H1 (cell line): ENCODE data around the gene GSTA2. TPM values are rescaled to one million over a fixed set of nuclear protein-coding genes. Genes with fewer than 3 reads are reported as not detected.

Experiments used
- CTCF ChIA-PET: fragments of 300-600 bp; sonication (Branson Sonifier 250); formaldehyde crosslinking; loops from one replicate; lab custom pipeline; 2021; ENCODE audit not compliant: partially characterized antibody; lab: Charles Lee
- POLR2A ChIA-PET: fragments of 300-600 bp; sonication (Branson Sonifier 250); formaldehyde crosslinking; loops from one replicate; lab custom pipeline; 2021; ENCODE audit warnings: inconsistent platforms; ENCODE audit not compliant: partially characterized antibody; lab: Charles Lee
- DNase-seq, 2 experiments: peaks; one replicate each; pipeline versions ENCODE4 v3.0.0 to v3.0.0-alpha.2; 2010 to 2022; ENCODE audit warnings: low spot score in 2 of 2, low read depth in 1 of 2, mixed read lengths in 1 of 2
- FAIRE-seq: peaks from 2 replicates; lab custom pipeline; 2011; peaks lifted over from hg19 to GRCh38; lab: Jason Lieb, UNC
- H2AFZ ChIP-seq: 2 replicates; pipeline ENCODE4 v1.8.1; 2012; ENCODE audit warnings: low read length, inconsistent platforms
- H2AK5ac ChIP-seq: 2 replicates; pipeline ENCODE4 v1.6.1; 2013; ENCODE audit warnings: low read depth, low read length
- H2BK120ac ChIP-seq: replicated peaks from 2 replicates; pipeline ENCODE3; 2013; ENCODE audit warnings: low read depth, low read length, inconsistent platforms
- H2BK12ac ChIP-seq: 2 replicates; pipeline ENCODE4 v1.6.1; 2013; ENCODE audit warnings: low read depth, low read length
- H2BK15ac ChIP-seq: 2 replicates; pipeline ENCODE4 v1.6.1; 2013; ENCODE audit warnings: low read length
- H2BK20ac ChIP-seq: 2 replicates; pipeline ENCODE4 v1.6.1; 2013; ENCODE audit warnings: low read length
- H2BK5ac ChIP-seq: 2 replicates; pipeline ENCODE4 v1.6.1; 2013; ENCODE audit warnings: low read depth, low read length
- H3K14ac ChIP-seq: 2 replicates; pipeline ENCODE4 v1.6.1; 2013; ENCODE audit warnings: inconsistent platforms; ENCODE audit not compliant: insufficient read length
- H3K18ac ChIP-seq: 2 replicates; pipeline ENCODE4 v1.6.1; 2013; ENCODE audit warnings: low read length; ENCODE audit errors: extremely low read depth
- H3K23ac ChIP-seq: 2 replicates; pipeline ENCODE4 v1.6.1; 2013; ENCODE audit warnings: inconsistent platforms; ENCODE audit not compliant: insufficient read length
- H3K23me2 ChIP-seq: 2 replicates; pipeline ENCODE4 v1.6.1; 2013; ENCODE audit warnings: low read depth, low read length
- H3K27ac ChIP-seq: 2 replicates; pipeline ENCODE4 v1.6.1; 2011; ENCODE audit warnings: low read depth, low read length, inconsistent platforms
- H3K27me3 ChIP-seq, 4 experiments: replicated peaks in 1 of 4; 1 replicate in 1 of 4; 2 replicates in 3 of 4; pipeline versions ENCODE4 v1.6.1 to v1.8.1; 2011 to 2013; ENCODE audit warnings: low read length in 3 of 4, mild to moderate bottlenecking in 3 of 4, inconsistent platforms in 2 of 4, mixed read lengths in 2 of 4, moderate library complexity in 1 of 4; ENCODE audit not compliant: control insufficient read depth in 3 of 4, insufficient read depth in 3 of 4; ENCODE audit errors: extremely low read depth in 1 of 4
- H3K36me3 ChIP-seq, 4 experiments: 2 replicates each; pipeline versions ENCODE4 v1.6.1 to v1.8.1; 2011 to 2013; ENCODE audit warnings: mild to moderate bottlenecking in 4 of 4, low read length in 3 of 4, moderate library complexity in 2 of 4, control low read depth in 1 of 4, inconsistent platforms in 1 of 4; ENCODE audit not compliant: insufficient read depth in 4 of 4, control insufficient read depth in 2 of 4
- H3K4ac ChIP-seq: replicated peaks from 2 replicates; pipeline ENCODE3; 2013; ENCODE audit warnings: low read length, low read depth, mixed read lengths, inconsistent platforms; ENCODE audit not compliant: insufficient read length
- H3K4me1 ChIP-seq, 4 experiments: replicated peaks in 1 of 4; 1 replicate in 1 of 4; 2 replicates in 3 of 4; pipeline versions ENCODE4 v1.6.1 to v1.8.1; 2011 to 2013; ENCODE audit warnings: low read length in 3 of 4, inconsistent platforms in 2 of 4, mixed read lengths in 1 of 4; ENCODE audit not compliant: insufficient read depth in 4 of 4, control insufficient read depth in 3 of 4
- H3K4me2 ChIP-seq, 2 experiments: 2 replicates each; pipeline versions ENCODE4 v1.6.1 to v1.8.1; 2011 to 2013; ENCODE audit warnings: low read depth in 2 of 2, low read length in 2 of 2, control low read depth in 1 of 2, inconsistent platforms in 1 of 2, mild to moderate bottlenecking in 1 of 2; ENCODE audit not compliant: insufficient read depth in 1 of 2
- H3K4me3 ChIP-seq, 4 experiments: fragments of 200-600, 300-600 bp in 1 of 4; sonication (generic), shearing (Covaris generic), sonication (Bioruptor Twin) in 1 of 4; 2 replicates each; pipeline versions ENCODE4 v1.5.1 to v1.8.1; 2011 to 2016; ENCODE audit warnings: low read length in 4 of 4, low read depth in 3 of 4, control low read depth in 2 of 4, inconsistent platforms in 2 of 4, mild to moderate bottlenecking in 2 of 4, mixed read lengths in 1 of 4, moderate library complexity in 1 of 4; ENCODE audit not compliant: insufficient read depth in 2 of 4; ENCODE audit errors: extremely low read depth in 1 of 4
- H3K56ac ChIP-seq: replicated peaks from 2 replicates; pipeline ENCODE3; 2013; ENCODE audit warnings: low read depth, mild to moderate bottlenecking, mixed read lengths, low read length, inconsistent platforms; ENCODE audit not compliant: insufficient read length
- H3K79me1 ChIP-seq: 2 replicates; pipeline ENCODE4 v1.6.1; 2013; ENCODE audit warnings: low read depth, low read length, control low read depth
- H3K79me2 ChIP-seq, 2 experiments: 2 replicates each; pipeline versions ENCODE4 v1.6.1 to v1.8.1; 2012 to 2013; ENCODE audit warnings: low read length in 2 of 2, mild to moderate bottlenecking in 2 of 2, inconsistent platforms in 1 of 2; ENCODE audit not compliant: insufficient read depth in 2 of 2, control insufficient read depth in 1 of 2
- H3K9ac ChIP-seq, 4 experiments: replicated peaks in 1 of 4; 1 replicate in 1 of 4; 2 replicates in 3 of 4; pipeline versions ENCODE4 v1.6.1 to v1.8.1; 2011 to 2013; ENCODE audit warnings: low read depth in 3 of 4, low read length in 3 of 4, control low read depth in 2 of 4, mild to moderate bottlenecking in 2 of 4, moderate library complexity in 2 of 4, inconsistent platforms in 1 of 4; ENCODE audit errors: extremely low read depth in 1 of 4
- H3K9me3 ChIP-seq, 2 experiments: 2 replicates each; pipeline versions ENCODE4 v1.6.1 to v1.8.1; 2012 to 2013; ENCODE audit warnings: mild to moderate bottlenecking in 2 of 2, moderate library complexity in 2 of 2, control low read depth in 1 of 2, inconsistent platforms in 1 of 2, low read depth in 1 of 2, low read length in 1 of 2, mixed read lengths in 1 of 2; ENCODE audit not compliant: insufficient read depth in 2 of 2
- H4K20me1 ChIP-seq, 2 experiments: replicated peaks in 1 of 2; 2 replicates each; pipeline versions ENCODE3 to v1.8.1; 2011 to 2013; ENCODE audit warnings: inconsistent platforms in 2 of 2, low read length in 2 of 2, mild to moderate bottlenecking in 1 of 2; ENCODE audit not compliant: insufficient read depth in 2 of 2, control insufficient read depth in 1 of 2
- H4K5ac ChIP-seq: 2 replicates; pipeline ENCODE4 v1.6.1; 2013; ENCODE audit warnings: low read length, low read depth, mixed read lengths, inconsistent platforms; ENCODE audit not compliant: insufficient read length
- H4K8ac ChIP-seq: 2 replicates; pipeline ENCODE4 v1.8.0; 2013; ENCODE audit warnings: mild to moderate bottlenecking, moderate library complexity, low read length, inconsistent platforms; ENCODE audit not compliant: insufficient read depth; ENCODE audit errors: extremely low read depth
- H4K91ac ChIP-seq: replicated peaks from 2 replicates; pipeline ENCODE3; 2013; ENCODE audit warnings: low read length, mixed read lengths, inconsistent platforms; ENCODE audit not compliant: insufficient read length
- EZH2 ChIP-seq: fragments of 200-600 bp; sonication (generic); IDR thresholded peaks from 2 replicates; pipeline ENCODE4 v1.7.1; 2012; ENCODE audit warnings: low read depth, mild to moderate bottlenecking, moderate library complexity, low read length, inconsistent platforms; ENCODE audit not compliant: severe bottlenecking
- JUN ChIP-seq: IDR thresholded peaks from 2 replicates; pipeline ENCODE4 v1.6.1; 2011; ENCODE audit warnings: low read depth, mild to moderate bottlenecking, improper control_type of control experiment, low read length
- MAFK ChIP-seq: IDR thresholded peaks from 2 replicates; pipeline ENCODE4 v1.6.1; 2012; ENCODE audit warnings: low read depth, mild to moderate bottlenecking, improper control_type of control experiment, low read length
- RBBP5 ChIP-seq: IDR thresholded peaks from 2 replicates; pipeline ENCODE4 v1.7.1; 2012; ENCODE audit warnings: low read depth, mild to moderate bottlenecking, inconsistent platforms, low read length, moderate library complexity, borderline replicate concordance
- SIX5 ChIP-seq: IDR thresholded peaks from 2 replicates; pipeline ENCODE4 v1.6.1; 2011; ENCODE audit warnings: mild to moderate bottlenecking, low read depth, low read length
- WGBS, 2 experiments: shearing (Covaris generic) in 1 of 2; methylation state at CpG; one replicate each; pipeline versions ENCODE4 v1.1.6 to v1.1.7; 2013 to 2015; ENCODE audit warnings: low lambda C conversion rate in 2 of 2, mixed read lengths in 2 of 2, inconsistent platforms in 1 of 2, low coverage in 1 of 2, missing lambda C conversion rate in 1 of 2; ENCODE audit not compliant: insufficient replicate concordance in 2 of 2, insufficient coverage in 1 of 2, insufficient read length in 1 of 2; ENCODE audit errors: extremely low coverage in 1 of 2, missing lambda C conversion rate in 1 of 2; 5-methylcytosine and 5-hydroxymethylcytosine counted together
- polyA plus RNA-seq, 7 experiments: library from polyadenylated mRNA; depleted of rRNA in 3 of 7; stranded (reverse) in 5 of 7; unstranded in 2 of 7; fragments of >200 nt in 5 of 7; fragments of 200-250 nt in 2 of 7; gene quantifications; 1 replicate in 5 of 7; 2 replicates in 1 of 7; 4 replicates in 1 of 7; pipeline versions ENCODE4 v1.2.1 to v1.2.3, GENCODE V29; 2011 to 2013; ENCODE audit warnings: missing spikeins in 2 of 7, mixed read lengths in 2 of 7
- total RNA-seq: library from RNA; stranded (reverse); fragmentation: NEBNext Ultra II Directional; extraction: Animal tissue kit (Norgen Biotek cat#: 25700); gene quantifications from 2 replicates; pipeline ENCODE4 v1.2.1, GENCODE V29; 2021

GSTA2 gene
- total and polyA plus RNA-seq, 2 of the 8 experiments (the other 6 are each of a cell fraction or from before 2014, with no cell fraction given): 0.05 TPM; not detected in 1

- no peak overlapping the region for H3K14ac ChIP-seq
- no peak overlapping the region for H3K4me3 ChIP-seq
- no peaks in the 10 kb centered on the region for H3K36me3 ChIP-seq
- H3K56ac ChIP-seq: no peak overlapping the region
- no peak overlapping the region for H3K23ac ChIP-seq
- no peak overlapping the region for H2BK5ac ChIP-seq
- no peaks in the 10 kb centered on the region for H4K20me1 ChIP-seq
- no peak overlapping the region for H4K5ac ChIP-seq
- no peaks in the 10 kb centered on the region for H3K23me2 ChIP-seq
- no peak for DNase-seq
- no peak for FAIRE-seq
- H4K91ac ChIP-seq: no peak overlapping the region
- H4K8ac ChIP-seq: no peak overlapping the region
- H3K4me1 ChIP-seq: peaks cover 0 to 2% (median 1%) of the 10 kb centered on the region in 4 experiments; a peak in 2 of 7 replicates
- H3K27me3 ChIP-seq: no peaks in the 10 kb centered on the region
- no peak overlapping the region for H3K18ac ChIP-seq
- H2BK12ac ChIP-seq: 0 out of 2 replicates have a peak overlapping the region, but pooled peaks have one; percentile 42
- H2BK120ac ChIP-seq: no peak overlapping the region
- no peak overlapping the region for H3K4me2 ChIP-seq
- no peak overlapping the region for H3K4ac ChIP-seq
- H3K27ac ChIP-seq: no peak overlapping the region
- H2AK5ac ChIP-seq: no peak overlapping the region
- no peaks in the 10 kb centered on the region for H3K79me1 ChIP-seq
- no peak overlapping the region for H2AFZ ChIP-seq
- H3K9ac ChIP-seq: no peak overlapping the region
- POLR2A ChIA-PET: no interaction called here
- H3K79me2 ChIP-seq: no peaks in the 10 kb centered on the region
- no peaks in the 10 kb centered on the region for H3K9me3 ChIP-seq
- no peak overlapping the region for H2BK15ac ChIP-seq
- no peak overlapping the region for H2BK20ac ChIP-seq
- CTCF ChIA-PET: interaction anchor here (1.0 to 2.5 kb wide), 6 partner anchors 10 to 153 kb away, joined by 3 to 9 read pairs (median 4); no protein-coding TSS in a partner anchor
- 83% methylated on average over 15 of the region's 15 CpGs; no CpG with 5 or more reads in 1 of the 2 experiments for WGBS, 2 experiments
- TF ChIP-seq SIX5 (no peak), MAFK (no peak), JUN (no peak), EZH2 (no peak), RBBP5 (no peak)
Observed at GRCh38 chr6:52726741-52727535, 36.3 kb downstream of the GSTA2 start.
